GM18951 (cell line): Measurements from ENCODE around the gene LCN1.
"Not testable (repeated sequence)": the region's sequence is repeated elsewhere in the genome, so short reads cannot be mapped to it uniquely, and the experiment has no call there.

Source experiments
- POLR2A ChIP-seq: IDR thresholded peaks from 4 replicates; pipeline ENCODE4 v1.6.1; 2011; ENCODE audit warnings: mild to moderate bottlenecking; ENCODE audit not compliant: insufficient read length, insufficient read depth; ENCODE audit errors: extremely low read depth
- in situ Hi-C: fragments of 300-500 bp; cut with MboI; formaldehyde crosslinking; loops from one replicate; pipeline ENCODE4 v1.12.0; 2022; ENCODE audit warnings: low sequenced_read_pairs, mixed read lengths, inconsistent platforms; ENCODE audit not compliant: unreplicated experiment

The LCN1 gene

DNA sequence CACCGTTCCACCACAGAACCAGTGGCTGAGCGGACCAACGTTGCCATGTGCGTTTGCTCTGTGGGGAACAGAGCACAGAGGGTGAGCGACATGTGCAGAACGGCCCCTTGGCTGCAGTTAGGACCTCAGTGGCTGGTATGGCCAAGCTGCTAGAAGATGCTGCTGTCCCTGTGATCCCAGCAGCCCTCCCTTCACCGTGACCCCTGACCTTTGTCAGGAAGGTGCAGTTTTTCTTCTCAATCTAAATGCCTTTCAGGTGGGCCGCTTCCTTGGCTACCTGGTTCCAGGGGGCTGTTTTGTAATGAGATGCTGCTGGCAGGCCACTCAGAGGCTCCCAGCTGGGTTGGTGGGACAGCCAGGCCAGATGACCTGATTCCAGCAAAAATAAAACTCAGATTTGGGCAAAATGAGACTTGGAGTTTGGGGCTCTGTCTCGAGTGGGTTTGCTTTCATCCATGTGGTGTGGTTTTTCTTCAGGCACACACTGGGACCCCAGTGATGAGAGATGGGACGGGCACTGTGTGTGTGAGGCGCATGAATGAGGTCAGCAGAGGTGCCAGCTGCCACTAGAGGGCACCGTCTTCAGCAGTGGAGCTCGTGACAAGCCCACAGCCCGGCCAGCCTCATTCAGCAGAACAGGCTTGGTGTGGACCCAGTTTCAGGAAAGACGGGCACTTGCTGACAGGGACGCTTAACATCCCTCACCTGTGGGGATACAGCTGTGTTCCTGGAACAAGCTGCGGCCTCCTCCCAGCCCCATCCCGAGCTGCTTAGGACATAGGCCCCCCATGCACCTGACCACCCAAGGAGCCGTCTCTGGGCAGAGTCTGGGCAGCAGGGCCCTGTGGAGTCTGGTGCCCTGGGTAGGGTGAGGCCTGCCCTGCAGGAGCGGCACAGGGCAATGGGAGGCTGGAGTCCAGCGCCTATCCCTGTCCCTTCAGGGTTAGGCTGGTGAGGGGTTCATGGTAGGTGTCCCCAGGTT, 16.7 kb upstream of the LCN1 start:
- in situ Hi-C loops = no loop called here
- TF ChIP-seq POLR2A = no peak

DNA sequence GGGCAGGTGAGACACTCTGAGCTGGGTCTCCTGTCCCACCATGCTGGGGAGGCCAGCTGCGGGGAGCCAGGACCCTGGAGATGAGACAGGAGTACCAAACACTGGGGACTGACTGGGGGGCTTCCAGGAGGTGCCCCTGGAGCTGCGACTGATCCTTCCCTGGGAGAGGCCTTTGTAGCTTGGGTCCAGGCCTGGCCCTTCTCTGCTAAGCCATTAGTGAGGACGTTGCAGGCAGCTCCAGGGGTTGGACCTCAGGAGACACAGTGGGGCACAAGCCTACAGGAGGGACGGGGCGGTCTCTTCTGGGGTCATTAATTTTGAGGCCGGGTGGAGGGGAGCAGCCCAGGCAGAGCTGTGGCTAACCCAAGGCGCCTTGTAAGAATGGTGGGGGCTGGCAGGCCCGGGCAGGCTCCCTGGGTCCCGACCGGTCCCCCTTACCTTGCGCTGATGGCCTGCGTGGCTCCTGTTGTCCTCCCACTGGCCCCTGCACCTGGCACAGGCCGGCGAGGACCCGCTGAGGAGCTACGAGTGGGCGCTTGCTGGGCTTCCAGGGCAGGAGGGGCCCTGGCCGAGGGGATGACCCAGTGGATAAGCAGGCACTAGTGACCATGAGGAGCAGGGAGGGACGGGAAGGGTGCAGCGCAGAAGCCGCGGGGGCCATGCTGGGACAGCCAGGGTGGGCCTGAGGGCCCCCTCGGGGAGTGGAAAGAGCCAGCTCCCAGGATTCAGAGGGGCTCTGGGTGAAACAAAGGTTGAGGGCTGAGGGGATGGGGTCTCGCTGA, 15.6 kb upstream of the LCN1 start:
- no peak for TF ChIP-seq POLR2A
- in situ Hi-C loops = no loop called here

DNA sequence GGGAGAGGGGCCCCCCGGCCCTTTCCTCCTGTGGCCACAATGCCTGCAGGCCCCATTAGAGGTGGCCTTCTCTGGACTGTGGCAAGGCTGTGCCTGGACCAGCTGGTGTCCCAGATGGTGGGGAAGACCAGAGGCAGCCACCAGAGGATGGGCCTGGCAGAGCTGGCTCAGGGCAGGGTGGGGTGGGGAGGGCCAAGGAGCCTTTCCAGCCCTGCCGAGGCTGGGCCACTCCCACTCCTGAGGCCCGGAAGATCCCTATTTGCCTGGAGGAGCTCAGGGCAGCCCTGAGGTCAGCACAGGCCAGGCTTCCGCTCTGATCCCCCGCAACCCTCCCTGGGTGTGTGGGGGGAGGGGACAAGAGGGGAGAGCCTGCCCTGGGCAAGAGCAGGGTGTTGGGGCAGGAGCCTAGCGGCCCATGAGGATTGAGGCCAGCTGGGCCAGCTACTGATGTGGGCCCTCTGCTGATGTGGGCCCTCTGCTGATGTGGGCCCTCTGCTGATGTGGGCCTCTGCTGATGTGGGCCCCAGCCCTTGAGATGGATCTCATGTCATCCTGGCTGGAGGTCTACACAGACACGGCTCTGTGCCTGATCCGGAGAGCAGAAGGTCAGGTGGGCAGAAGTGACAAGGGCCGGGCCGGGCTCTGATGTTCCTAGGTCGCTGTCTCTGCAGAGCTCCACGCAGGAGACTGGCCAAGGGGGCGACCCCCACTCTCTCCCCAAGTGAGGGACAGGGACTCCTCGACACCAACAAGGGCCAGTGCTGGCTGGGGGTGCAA, 14.7 kb upstream of the LCN1 start:
- TF ChIP-seq POLR2A = no peak
- in situ Hi-C loops = no loop called here

DNA sequence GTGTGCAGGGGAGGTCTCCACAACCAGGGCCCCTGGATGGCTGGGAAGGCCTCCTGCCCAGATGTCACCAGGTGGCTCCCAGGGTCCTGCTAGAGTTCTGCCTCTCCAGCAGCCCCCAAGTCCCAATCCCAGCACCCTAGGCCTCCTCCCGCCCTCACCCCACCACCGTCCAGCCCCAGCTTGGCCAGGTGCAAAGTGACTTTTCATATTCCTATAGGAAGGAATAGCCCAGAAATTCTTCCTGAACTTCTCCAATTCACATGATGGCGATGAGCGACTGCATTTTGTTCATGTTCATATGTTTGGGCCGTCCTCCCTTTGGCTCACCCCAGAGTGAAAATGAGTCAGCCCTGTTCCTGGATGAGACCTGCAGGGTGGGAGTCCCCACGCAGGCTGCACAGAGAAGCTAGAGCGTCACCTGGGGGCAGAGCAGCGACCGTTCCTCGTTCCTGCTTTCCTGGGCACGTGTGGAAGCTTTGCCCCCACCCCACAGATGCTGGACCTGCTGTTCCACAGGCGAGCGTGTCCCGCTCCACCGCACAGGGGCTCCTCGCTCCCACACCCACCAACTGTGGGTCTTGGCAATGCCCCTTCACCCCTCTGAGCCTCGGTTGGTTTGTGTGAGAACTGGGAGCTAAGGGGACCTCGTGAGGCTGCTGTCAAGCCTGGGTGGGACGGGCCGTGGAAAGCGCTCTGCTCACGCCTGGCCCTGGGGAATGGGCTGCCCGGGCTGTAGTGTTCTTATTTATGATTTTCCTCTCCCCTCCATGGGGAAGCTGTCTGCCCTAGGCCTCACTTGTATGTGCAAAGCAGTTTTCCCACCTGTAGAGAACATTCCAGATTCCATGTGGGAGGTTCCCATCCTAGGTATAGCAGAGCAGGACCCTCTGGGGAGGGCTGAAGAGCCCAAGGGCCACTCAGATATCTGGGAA, 13.9 kb upstream of the LCN1 start:
- in situ Hi-C loops = no loop called here
- TF ChIP-seq POLR2A = no peak

DNA sequence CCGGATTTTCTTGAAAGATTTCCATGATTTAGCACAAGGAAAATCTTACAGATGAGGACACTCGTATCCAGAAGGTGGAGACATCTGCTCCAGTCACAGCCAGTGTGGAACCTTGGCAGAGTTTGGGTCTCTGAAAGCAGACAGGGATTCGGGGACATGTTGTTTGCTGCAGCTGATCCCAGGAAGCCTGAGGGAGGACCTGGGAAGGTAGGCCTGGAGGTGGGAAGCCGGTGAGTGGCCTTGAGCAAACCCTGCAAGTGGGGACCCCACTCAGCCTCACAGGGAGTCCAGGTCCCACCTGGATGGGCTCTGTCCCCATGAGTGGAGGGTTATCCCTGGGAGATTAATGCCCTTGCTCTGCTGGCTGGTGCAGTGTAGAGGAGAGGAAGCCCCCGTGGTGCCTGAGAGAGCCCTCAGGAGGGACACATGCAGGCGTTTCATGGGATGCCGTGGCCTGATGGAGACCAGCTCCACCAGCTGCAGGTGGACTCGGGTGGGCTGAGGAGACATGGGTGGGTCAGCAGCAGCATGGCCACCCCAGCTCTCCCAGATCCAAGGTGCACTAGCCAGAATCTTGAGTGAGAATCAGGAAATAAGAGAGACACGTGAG, 12.9 kb upstream of the LCN1 start:
- in situ Hi-C loops = no loop called here
- TF ChIP-seq POLR2A = no peak

DNA sequence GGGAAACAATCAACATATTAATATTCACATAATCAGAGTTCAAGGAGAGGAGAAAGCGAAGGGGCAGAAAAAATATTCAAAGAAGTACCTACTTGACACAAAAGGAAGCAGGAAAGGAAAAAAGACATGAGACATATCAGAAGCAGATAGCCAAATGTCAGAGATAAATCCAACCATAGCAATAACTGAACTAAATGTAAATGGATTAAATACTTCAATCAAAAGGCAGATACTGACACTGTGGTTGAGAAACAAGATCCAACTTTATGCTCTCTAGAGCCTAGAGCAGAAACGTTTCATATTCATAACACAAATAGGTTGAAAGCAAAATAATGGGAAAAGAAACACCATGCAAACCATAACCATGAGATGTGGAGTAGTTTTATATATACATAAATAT, 11.8 kb upstream of the LCN1 start:
- in situ Hi-C loops = no loop called here
- no peak for TF ChIP-seq POLR2A

DNA sequence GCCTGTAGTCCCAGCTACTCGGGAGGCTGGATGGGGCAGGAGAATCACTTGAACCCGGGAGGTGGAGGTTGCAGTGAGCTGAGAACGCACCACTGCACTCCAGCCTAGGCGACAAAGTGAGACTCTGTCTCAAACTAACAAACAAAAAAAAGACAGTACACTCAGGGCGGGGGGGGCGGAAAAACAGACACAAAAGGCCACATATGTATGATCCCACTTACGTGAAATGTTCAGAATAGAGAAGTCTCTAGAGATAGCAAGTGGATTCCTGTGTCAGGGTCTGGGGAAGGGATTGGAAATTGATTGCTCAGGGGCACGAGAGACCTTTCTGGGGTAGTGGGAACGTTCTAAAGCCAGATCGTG, 9.0 kb upstream of the LCN1 start:
- TF ChIP-seq POLR2A = no peak
- in situ Hi-C loops = no loop called here

DNA sequence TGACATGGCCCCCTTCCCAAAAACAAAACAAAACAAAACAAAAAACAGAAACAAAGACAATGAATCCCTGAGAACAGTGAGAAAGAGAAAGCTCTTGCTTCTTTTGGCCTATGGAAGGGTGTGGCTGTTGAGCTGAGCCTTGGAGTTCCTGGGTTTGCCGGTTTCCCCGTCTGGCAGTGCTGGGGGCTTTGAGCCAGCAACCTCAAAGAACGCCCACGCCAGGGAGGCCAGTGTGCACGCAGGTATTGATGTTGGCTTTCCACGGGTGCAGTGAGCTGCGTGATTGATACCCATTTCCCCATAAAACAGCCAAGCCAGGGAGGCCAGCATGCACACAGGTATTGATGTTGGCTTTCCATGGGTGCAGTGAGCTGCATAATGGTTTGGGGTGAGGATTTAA, 8.3 kb upstream of the LCN1 start:
- no peak for TF ChIP-seq POLR2A
- in situ Hi-C loops = no loop called here

DNA sequence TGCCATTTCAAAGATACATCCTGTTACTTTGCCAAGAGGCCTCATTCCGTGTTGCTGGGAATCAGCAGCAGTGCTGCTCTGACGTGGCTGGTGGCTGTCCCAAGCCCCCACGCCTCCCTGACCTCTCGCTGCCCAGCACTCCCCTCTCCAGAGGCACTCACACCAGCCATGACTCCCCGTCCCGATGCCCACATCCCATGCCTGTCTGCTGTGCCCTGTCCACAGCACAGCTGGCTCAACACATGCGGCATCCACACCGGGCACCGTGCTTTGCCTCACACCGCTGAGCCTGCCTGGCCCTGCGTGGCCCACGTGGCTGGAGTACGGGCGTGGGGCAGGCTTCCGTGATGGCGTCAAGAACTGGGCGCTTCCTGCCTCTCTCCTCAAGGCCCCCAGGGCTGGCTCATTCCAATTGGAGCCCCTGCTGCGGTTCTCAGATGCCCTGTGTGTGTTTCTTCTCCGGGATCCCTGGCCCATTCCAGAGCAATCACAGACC, 7.8 kb upstream of the LCN1 start:
- no peak for TF ChIP-seq POLR2A
- in situ Hi-C loops = no loop called here

DNA sequence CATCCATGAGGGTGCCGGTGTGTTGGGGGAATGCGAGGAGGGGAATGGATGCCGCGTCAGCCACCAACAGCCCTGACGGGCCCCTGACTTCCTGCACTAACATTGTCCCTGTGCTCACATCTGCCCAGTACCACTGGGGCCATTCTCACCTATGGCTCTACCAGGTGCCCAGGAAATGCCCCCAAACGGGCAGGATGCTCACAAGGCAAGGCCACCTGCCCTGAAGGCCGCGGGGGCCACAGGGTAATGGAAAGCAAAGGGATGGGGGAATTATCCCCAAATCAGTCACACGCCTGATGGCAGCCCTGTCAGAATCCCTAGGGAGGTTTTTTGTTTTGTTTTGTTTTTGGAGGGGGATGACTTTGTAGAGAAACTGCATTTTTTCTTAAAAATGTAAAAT, 7.3 kb upstream of the LCN1 start:
- in situ Hi-C loops = not testable (repeated sequence)

DNA sequence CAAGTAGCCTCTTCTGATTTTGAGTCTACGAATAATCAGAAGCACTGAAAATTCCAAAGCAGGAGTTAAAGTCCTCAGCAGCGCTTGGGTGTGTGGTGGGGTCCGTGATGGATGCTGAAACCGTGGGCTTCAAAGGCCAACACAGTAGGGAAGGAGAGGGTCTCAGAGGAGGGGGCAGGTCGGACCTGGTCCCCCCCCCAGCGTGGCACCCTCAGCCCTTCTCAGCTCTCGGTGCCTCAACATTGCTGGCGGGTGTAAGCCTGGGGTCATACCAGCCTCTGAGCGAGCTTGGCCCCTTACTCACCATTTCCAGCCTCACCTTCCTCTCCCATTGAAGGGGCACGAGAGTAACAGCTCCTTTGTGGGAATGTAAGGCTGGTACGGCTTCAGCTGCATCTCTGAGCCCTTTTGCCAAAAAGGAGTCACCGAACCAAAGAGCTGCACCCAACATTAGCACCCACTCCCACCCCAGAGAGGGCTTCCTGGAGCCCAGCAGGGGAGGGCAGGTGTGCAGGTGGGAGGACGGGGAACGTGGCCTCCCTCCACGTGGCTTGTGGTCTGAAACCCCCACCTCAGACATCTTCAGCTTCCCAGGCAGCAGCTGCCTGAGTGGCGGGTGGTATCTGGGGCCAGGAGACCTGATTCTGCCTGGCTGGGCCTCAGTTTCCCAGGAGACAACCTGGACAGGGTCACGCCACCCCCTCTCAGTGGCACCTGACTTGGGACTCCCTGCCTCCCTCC, 6.7 kb upstream of the LCN1 start:
- in situ Hi-C loops = no loop called here
- no peak for TF ChIP-seq POLR2A
